Endometrium (tissue), 2 donors: ENCODE data around the gene METTL8.
A peak's percentile ranks its signal among the peaks of the same experiment; 100 is the strongest.

Experiments
- FAIRE-seq: peaks from 2 replicates; lab custom pipeline; 2012; peaks lifted over from hg19 to GRCh38; lab: Jason Lieb, UNC
- donor health status: control.
- donor health status: control.

The METTL8 gene

DNA sequence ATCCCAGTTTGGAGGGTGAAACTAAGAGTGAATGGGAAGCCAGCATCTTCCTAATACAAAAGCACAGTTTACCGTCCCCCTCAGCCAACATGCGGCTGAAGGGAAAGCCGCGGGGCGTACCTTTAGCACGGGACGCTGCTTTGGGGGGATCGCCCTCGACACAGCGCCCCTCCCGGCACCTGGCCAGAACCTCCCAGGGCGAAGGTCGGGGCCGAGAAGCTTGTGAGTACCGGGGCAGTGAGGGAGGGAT, at the start of gene METTL8:
Gene METTL8, minus strand, starts transcription at position 228 of the 250 bp plus-strand sequence. CDS start 41,805 bp downstream, outside the sequence.
- FAIRE-seq, result no peak

DNA sequence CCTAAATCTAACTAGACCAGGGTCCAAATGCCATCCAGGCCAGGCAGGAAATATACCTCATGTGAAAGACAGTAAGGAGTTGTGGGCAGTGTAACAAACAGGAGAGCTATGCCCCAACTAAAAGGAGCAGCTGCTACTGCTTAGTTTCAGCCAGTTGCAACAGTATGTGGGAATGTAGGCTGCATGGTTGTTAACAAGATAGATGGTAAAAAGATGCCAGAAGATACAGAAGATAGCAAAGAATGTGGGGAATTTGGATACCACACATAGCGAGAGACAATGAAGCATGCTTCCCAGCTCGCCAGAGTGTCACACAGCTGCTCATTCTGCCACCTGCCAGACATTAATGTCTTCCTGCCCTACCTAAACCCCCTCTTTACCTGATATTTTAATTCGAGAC, 49.1 kb upstream of the METTL8 start:
- no peak for FAIRE-seq

DNA sequence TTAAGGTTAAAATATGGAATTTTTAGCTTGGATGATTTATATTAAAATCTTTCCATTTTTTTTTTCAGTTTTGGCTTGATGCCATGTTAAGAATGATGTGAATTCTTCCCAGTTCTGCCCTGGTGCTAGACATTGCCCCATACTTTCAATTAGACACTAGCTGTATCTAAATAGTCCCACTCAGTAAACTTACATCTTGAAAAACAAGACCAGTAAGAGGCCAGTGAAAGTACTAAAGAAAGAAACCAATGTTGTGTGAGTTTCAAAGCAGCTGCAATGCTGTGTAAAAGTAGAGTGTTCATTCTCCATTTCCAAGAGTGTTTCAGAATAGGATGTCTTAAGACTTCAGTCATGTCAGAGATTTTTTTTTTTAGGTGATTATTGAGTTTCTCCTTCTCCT, 48.5 kb upstream of the METTL8 start:
- no peak for FAIRE-seq

DNA sequence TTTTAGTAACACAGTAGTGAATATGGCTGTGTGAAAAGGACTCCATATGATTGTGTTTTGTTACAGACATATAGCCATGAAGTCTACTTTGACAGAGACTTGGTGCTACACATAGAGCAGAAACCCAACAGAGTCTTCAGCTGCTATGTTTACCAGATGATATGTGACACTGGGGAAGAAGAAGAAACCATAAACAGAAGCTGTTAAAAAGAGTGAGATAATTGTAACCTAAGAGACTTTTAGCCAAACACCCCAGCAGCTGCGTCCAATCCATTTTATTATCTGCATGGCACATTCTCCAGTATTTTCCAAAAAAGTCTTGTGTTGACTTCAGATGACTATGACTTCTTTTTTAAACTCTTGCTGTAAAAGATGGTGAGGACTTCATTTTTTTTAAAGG, 47.1 kb upstream of the METTL8 start:
- no peak for FAIRE-seq

DNA sequence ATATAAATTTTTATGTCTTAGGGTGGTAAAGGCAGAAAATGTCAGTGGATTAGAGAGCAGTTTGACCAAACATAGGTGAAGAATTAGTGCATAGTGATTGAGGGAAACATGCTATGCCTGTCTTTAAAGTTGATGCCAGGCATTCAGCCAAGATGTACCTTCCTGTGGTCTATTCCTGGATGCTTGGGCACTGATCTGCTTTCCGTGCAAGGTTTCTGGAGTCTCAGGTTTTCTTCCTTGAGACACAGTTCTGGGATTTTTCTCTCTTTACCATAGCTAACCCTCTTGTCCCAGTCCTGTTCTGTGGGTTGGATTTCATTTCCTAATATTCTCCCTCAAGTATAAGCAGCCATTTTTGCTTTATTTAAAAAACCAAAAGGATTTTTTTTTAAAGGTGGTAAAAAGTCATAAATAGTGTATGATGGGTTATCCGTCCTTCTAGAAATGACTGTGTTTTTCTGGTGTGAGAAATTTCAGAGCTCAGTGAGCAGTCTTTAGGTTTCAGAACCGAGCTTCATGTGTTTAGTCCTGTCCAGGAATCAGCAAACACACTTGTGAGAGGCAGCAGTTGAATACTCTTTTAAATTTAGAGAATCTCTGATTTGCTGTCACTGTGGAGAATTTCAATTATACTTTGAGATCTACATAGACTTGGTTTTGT, 45.5 kb upstream of the METTL8 start:
- FAIRE-seq, result no peak

GRCh38 chr2:171478345-171478744, 44.6 kb upstream of the METTL8 start:
- no peak for FAIRE-seq

GRCh38 chr2:171475979-171476378, 42.2 kb upstream of the METTL8 start:
- FAIRE-seq, result no peak

- no peak for FAIRE-seq
These were observed 36.3 kb upstream of the METTL8 start for GRCh38 chr2:171470129-171470528.

GRCh38 chr2:171469176-171469575, 35.4 kb upstream of the METTL8 start:
- FAIRE-seq, result no peak

GRCh38 chr2:171460537-171460936, 26.7 kb upstream of the METTL8 start:
- no peak for FAIRE-seq

DNA sequence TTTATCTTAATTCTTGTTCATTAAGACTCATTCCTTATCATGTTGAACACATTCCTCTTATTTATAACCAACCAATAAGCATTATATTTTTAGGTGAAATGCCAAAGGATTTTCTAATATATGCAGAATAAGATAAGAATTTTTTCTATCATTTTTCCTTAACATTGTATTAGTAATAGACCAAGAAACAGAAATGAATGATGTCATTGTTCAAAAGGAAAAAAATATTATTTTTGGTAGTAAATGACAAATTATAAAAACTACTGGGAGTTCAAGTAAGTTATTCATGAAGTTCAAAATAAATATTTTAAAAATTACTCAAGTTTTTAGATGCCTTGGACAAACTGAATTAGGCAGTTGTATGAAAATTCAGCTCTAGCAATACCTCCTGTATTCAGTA, 25.7 kb upstream of the METTL8 start:
- FAIRE-seq, result peak; percentile 67

DNA sequence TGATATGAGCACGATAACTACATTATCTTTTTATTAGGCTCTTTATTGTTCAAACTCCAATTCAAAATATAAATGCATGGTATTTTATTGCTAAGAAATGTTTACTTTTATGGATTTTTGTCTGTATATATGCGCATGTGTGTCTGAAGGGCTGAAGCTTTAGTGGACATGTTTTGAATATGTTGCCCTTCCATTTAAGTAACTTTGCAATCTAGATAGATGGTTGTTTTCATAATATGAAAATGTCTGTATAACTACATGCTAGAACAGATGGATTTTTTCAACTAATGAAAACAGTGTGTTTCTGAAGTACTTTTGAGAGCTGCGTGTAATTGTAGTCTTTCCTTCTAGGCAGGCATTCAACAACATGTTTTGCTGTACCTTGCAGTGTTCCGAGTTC, 19.0 kb upstream of the METTL8 start:
- no peak for FAIRE-seq

DNA sequence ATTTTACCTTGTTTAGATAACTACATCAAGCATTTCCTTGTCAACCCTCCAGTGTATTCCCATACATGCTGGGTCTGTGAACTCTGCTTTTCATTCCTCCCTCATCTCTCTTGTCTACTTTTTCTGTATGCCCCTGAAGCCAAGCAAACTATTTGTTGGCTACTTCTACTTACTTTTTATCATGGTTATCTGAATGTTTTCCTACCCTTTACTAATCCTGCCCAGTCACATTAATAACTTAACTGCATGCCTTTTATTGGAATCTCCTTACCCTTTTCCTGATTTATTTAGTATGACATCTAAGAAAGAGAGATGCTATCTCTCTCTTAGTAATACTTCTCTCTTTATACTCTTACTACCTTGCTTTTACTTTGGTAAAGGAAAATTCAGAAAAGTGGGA, 17.3 kb upstream of the METTL8 start:
- FAIRE-seq, result no peak

DNA sequence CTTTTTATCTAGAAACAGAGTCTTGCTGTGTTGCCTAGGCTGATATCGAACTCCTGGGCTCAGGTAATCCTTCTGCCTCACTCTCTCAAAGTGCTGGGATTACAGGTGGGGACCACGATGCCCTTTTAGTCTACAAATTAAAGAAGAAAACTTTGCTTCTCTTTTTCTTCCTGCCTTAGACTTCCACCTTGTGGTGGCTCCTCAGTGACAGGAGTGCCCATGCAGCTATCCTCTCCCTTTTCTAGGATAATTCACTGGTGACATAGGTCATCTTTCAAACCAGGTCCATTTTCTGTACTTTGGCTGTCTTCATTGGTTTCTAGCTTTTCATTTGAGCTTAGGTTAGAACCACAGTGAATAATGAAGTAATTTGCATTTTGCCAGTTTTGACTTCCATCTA, 13.9 kb upstream of the METTL8 start:
- no peak for FAIRE-seq

- no peak for FAIRE-seq
These were observed 7.7 kb upstream of the METTL8 start for GRCh38 chr2:171441470-171441869.

DNA sequence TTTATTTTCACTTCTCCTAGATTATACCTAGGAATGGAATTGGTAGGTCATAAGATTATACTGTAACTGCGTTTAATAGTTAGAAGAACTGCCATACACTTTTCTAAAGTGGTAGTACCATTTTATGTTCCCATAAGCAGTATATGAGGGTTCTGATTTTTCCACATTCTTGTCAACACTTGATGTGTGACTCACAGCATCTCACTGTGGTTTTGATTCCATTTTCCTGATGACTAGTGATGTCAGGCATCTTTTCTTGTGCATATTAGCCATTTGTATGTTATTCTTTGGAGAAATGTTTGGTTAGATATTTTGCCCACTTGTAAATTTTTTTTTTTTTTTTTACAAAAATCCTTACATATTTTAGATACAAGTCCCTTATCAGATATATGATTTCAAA, 2.5 kb upstream of the METTL8 start:
- no peak for FAIRE-seq

- no peak for FAIRE-seq
These were observed 511 bp upstream of the METTL8 start, which contains the start of gene DCAF17 for GRCh38 chr2:171434013-171434989. Gene DCAF17, plus strand, starts transcription at chr2:171434226. Its CDS starts 352 bp downstream, at chr2:171434578.

DNA sequence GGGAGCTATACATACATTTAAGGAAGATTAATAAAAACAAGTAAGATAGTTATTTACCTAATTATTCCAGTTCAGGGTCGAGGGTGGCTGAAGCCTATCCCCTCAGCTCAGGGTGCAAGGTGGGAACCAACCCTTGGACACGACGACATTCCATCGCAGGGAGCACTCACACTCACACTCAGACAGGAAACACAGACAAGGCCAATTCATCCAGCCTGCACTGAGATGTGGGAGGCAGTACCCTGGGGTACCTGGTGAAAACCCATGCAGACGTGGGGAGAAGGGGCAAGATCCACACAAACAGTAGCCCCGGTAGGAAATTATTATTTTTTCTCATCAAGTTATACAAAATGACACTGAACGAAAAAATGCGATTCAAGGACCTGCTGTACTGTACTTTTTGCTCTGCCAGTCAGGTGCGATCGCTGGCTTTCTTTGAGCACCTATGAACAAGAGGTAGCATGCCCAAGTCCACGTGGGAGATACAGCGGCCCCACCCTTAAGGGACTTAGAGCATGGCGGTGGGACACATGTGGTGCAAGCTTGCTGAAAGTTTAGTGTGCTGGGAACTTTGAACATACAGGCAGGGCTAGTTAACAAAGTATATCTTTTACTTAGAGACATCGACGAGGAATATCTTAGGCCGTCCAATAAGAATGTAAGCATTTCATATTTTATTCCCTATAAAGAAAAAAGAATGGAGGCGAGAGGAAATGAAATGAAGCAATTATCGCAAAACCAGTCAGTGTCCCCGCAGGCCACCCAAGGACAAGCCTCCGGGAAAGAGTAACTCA, 624 bp downstream of the METTL8 start:
- no peak for FAIRE-seq

GRCh38 chr2:171432206-171432968, 1.4 kb downstream of the METTL8 start:
- FAIRE-seq, result no peak

DNA sequence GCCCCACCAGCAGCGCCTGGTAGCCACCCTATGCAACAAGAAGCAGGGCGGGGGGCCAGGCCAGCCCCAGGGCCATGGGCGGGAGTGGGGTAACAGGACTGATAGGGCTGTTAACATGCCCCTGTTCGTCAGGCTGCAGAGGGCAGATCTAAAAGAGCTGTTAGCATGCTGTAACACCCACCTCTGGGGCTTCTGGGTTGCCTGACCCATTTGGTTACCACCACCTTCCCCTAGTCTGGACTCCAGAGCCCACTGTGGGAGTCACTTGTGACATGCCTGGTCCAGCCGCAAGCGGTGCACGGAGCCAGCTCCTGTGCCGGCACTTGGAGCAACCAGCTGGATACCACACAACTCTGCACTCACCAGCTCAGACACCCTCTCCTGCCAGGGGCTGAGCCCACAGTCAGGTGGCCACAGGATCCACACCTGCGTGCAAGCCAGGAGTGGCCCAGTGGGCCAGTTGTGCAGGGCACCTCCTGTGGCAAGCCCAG, 2.1 kb downstream of the METTL8 start:
- no peak for FAIRE-seq

- no peak for FAIRE-seq
These were observed 3.0 kb downstream of the METTL8 start for GRCh38 chr2:171430516-171431410.
